Measurements from ENCODE around the gene EDA.

DNA sequence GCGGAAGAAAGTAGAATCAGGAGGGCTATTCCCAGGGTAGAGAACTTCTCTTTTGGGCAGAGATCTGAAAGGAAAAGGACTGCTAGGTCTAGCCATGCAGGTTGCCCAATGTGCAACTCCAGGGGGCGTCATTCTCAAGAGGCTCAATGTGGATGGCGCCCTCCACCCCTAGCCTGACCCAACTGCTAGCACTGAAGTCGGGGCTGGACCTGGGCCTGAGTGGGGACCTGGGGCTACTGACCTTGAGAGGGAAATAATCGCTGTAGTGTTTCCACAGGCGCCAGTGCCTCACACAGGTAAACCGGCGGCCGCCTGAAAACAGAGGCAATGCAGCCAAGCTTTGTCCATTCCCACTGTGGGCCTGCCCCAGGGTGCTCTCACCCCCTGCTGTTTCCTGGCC lies 427.8 kb downstream of the EDA start:
- TF ChIP-seq POLR2A (IDR thresholded peaks at IDR 0.05) (no peak), EP300 (IDR thresholded peaks at IDR 0.05) (no peak)
- TF ChIP-seq, protein P1, sequence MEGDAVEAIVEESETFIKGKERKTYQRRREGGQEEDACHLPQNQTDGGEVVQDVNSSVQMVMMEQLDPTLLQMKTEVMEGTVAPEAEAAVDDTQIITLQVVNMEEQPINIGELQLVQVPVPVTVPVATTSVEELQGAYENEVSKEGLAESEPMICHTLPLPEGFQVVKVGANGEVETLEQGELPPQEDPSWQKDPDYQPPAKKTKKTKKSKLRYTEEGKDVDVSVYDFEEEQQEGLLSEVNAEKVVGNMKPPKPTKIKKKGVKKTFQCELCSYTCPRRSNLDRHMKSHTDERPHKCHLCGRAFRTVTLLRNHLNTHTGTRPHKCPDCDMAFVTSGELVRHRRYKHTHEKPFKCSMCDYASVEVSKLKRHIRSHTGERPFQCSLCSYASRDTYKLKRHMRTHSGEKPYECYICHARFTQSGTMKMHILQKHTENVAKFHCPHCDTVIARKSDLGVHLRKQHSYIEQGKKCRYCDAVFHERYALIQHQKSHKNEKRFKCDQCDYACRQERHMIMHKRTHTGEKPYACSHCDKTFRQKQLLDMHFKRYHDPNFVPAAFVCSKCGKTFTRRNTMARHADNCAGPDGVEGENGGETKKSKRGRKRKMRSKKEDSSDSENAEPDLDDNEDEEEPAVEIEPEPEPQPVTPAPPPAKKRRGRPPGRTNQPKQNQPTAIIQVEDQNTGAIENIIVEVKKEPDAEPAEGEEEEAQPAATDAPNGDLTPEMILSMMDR (IDR thresholded peaks at IDR 0.05) = no peak
